Measurements from ENCODE around the gene NCEH1. TPM values are rescaled to one million over a fixed set of nuclear protein-coding genes. Genes with fewer than 3 reads are reported as not detected.

NCEH1 gene
- total RNA-seq: 11.4 and 12.2 TPM in 2 replicates

GRCh38 chr3:172710664-172711453, at the start of gene NCEH1:
TSS of gene NCEH1 (minus strand) at chr3:172711067. CDS start at chr3:172710984, 83 bp downstream.

GRCh38 chr3:172750368-172751174, 39.7 kb upstream of the NCEH1 start, which contains the start of gene ECT2:
TSS of gene ECT2 (plus strand) at chr3:172750726. CDS start at chr3:172754531, 3,805 bp downstream.

Small RNA genes within 50 kb of the gene (small RNA-seq; reads per million reads assigned to genes)
- not detected for gene RNU6-547P

Other genes with a start within 250 kb of the NCEH1 start
- gene TNFSF10, start 187.6 kb downstream of the NCEH1 start, total RNA-seq: 2.7 and 2.8 TPM in 2 replicates
- gene ECT2, start 39.7 kb upstream of the NCEH1 start, total RNA-seq: 18.6 and 29.9 TPM in 2 replicates